Endometrial microvascular endothelial cells (primary cell): ENCODE measurements around the gene SUDS3. TPM values are rescaled to one million over a fixed set of nuclear protein-coding genes. Genes with fewer than 3 reads are reported as not detected.
"Not testable (repeated sequence)": the region's sequence is repeated elsewhere in the genome, so short reads cannot be mapped to it uniquely, and the experiment has no call there.

Experiments
- in situ Hi-C: cut with HindIII; loops from 2 replicates; pipeline ENCODE4 v1.10.0; 2017; ENCODE audit warnings: low sequenced_read_pairs, low pct_unique_long_range_greater_than_20kb; ENCODE audit errors: inconsistent ontology term
- total RNA-seq: library from RNA; depleted of rRNA; stranded (reverse); fragments of >200 nt; gene quantifications from one replicate; pipeline ENCODE4 v1.2.3, GENCODE V29; 2015; ENCODE audit errors: inconsistent ontology term

SUDS3 gene
- total RNA-seq = 17.7 TPM

GRCh38 chr12:118376089-118377020 lies at the start of gene SUDS3:
TSS of gene SUDS3 (plus strand) at chr12:118376555. CDS start at chr12:118376692, 137 bp downstream.
- in situ Hi-C loops = loop anchor here (10.0 kb wide), 1 partner anchor 192 kb away; no protein-coding TSS in a partner anchor

GRCh38 chr12:118326991-118327390 lies 49.4 kb upstream of the SUDS3 start:
- in situ Hi-C loops = no loop called here

GRCh38 chr12:118327391-118327790 lies 49.0 kb upstream of the SUDS3 start:
- in situ Hi-C loops = no loop called here

GRCh38 chr12:118328486-118329330 lies 47.6 kb upstream of the SUDS3 start:
- in situ Hi-C loops = no loop called here

GRCh38 chr12:118330421-118331018 lies 45.8 kb upstream of the SUDS3 start:
- in situ Hi-C loops = no loop called here

- in situ Hi-C loops = no loop called here
Measured at GRCh38 chr12:118332511-118332910, 43.8 kb upstream of the SUDS3 start.

GRCh38 chr12:118334241-118334640 lies 42.1 kb upstream of the SUDS3 start:
- in situ Hi-C loops = no loop called here

GRCh38 chr12:118334939-118335567 lies 41.3 kb upstream of the SUDS3 start:
- in situ Hi-C loops = no loop called here

- in situ Hi-C loops = no loop called here
Measured at GRCh38 chr12:118336123-118336522, 40.2 kb upstream of the SUDS3 start.

GRCh38 chr12:118337194-118337838 lies 39.0 kb upstream of the SUDS3 start:
- in situ Hi-C loops = no loop called here

- in situ Hi-C loops = no loop called here
Measured at GRCh38 chr12:118342090-118342489, 34.3 kb upstream of the SUDS3 start.

GRCh38 chr12:118344829-118345228 lies 31.5 kb upstream of the SUDS3 start:
- in situ Hi-C loops = no loop called here

- in situ Hi-C loops = no loop called here
Measured at GRCh38 chr12:118345355-118345754, 31.0 kb upstream of the SUDS3 start.

- in situ Hi-C loops = no loop called here
Measured at GRCh38 chr12:118346895-118347294, 29.5 kb upstream of the SUDS3 start.

GRCh38 chr12:118347916-118348315 lies 28.4 kb upstream of the SUDS3 start:
- in situ Hi-C loops = no loop called here

- in situ Hi-C loops = no loop called here
Measured at GRCh38 chr12:118350908-118351559, 25.3 kb upstream of the SUDS3 start.

- in situ Hi-C loops = no loop called here
Measured at GRCh38 chr12:118353721-118354120, 22.6 kb upstream of the SUDS3 start.

GRCh38 chr12:118354503-118354902 lies 21.9 kb upstream of the SUDS3 start:
- in situ Hi-C loops = not testable (repeated sequence)
